PC-3 (cell line): ENCODE measurements around the gene B4GALT3. TPM values are rescaled to one million over a fixed set of nuclear protein-coding genes. Genes with fewer than 3 reads are reported as not detected.

Experiments
- ATAC-seq: fragments of 200-7000 bp; cut with Tn5 transposase; 2 replicates; pipeline ENCODE4 v1.9.1; 2020; ENCODE audit warnings: mild to moderate bottlenecking, moderate library complexity
- BruUV-seq: library from RNA; stranded (reverse); fragments of 400-500 nt; replicated peaks from 2 replicates; lab custom pipeline; 2021; lab: Mats Ljungman, UMichigan
- CTCF ChIA-PET: fragments of 300-600 bp; sonication (Branson Sonifier 250); formaldehyde crosslinking; loops from one replicate; lab custom pipeline; 2022; ENCODE audit warnings: antibody characterized with exemption; lab: Charles Lee
- POLR2A ChIA-PET: fragments of 300-600 bp; sonication (Branson Sonifier 250); formaldehyde crosslinking; loops from one replicate; lab custom pipeline; 2022; ENCODE audit warnings: antibody characterized with exemption; ENCODE audit not compliant: unreplicated experiment; lab: Charles Lee
- DNase-seq: peaks from one replicate; pipeline ENCODE4 v3.0.0-alpha.2; 2015
- H2AFZ ChIP-seq: fragments of 300-600 bp; sonication (generic); 2 replicates; pipeline ENCODE4 v1.6.0; 2016; ENCODE audit warnings: antibody characterized with exemption, low read length
- H3F3A ChIP-seq: fragments of 300-600 bp; sonication (generic); one replicate; pipeline ENCODE4 v1.6.0; 2017; ENCODE audit warnings: antibody characterized with exemption, low read length, control low read depth, mild to moderate bottlenecking; ENCODE audit not compliant: unreplicated experiment
- H3K27ac ChIP-seq: fragments of 300-600 bp; sonication (generic); 2 replicates; pipeline ENCODE4 v1.5.1; 2016; ENCODE audit warnings: mild to moderate bottlenecking, low read length
- H3K27me3 ChIP-seq: fragments of 300-600 bp; sonication (generic); 2 replicates; pipeline ENCODE4 v1.6.1; 2016; ENCODE audit warnings: low read length, mixed read lengths
- H3K36me3 ChIP-seq: fragments of 300-600 bp; sonication (generic); 2 replicates; pipeline ENCODE4 v1.6.1; 2016; ENCODE audit warnings: low read depth, mixed run types, low read length, mixed read lengths
- H3K4me1 ChIP-seq: fragments of 300-600 bp; sonication (generic); 2 replicates; pipeline ENCODE4 v1.5.1; 2016; ENCODE audit warnings: low read length; ENCODE audit not compliant: insufficient read depth
- H3K4me2 ChIP-seq: fragments of 300-600 bp; sonication (generic); 2 replicates; pipeline ENCODE4 v1.6.0; 2016; ENCODE audit warnings: low read length
- H3K4me3 ChIP-seq: fragments of 300-600 bp; sonication (generic); 2 replicates; pipeline ENCODE4 v1.5.1; 2016; ENCODE audit warnings: mild to moderate bottlenecking, low read length, mixed read lengths
- H3K79me2 ChIP-seq: fragments of 300-600 bp; sonication (generic); 2 replicates; pipeline ENCODE4 v1.6.1; 2017; ENCODE audit warnings: low read length, mixed read lengths
- H3K9ac ChIP-seq: fragments of 300-600 bp; sonication (generic); 2 replicates; pipeline ENCODE4 v1.6.0; 2016; ENCODE audit warnings: mild to moderate bottlenecking, low read length
- H3K9me2 ChIP-seq: fragments of 300-600 bp; sonication (generic); replicated peaks from 2 replicates; pipeline ENCODE4 v1.6.1; 2016; ENCODE audit warnings: mixed run types, low read length, mixed read lengths
- H3K9me3 ChIP-seq: fragments of 300-600 bp; sonication (generic); 2 replicates; pipeline ENCODE4 v1.6.1; 2016; ENCODE audit warnings: low read length, mixed read lengths
- H4K20me1 ChIP-seq: fragments of 300-600 bp; sonication (generic); 2 replicates; pipeline ENCODE4 v1.6.1; 2016; ENCODE audit warnings: low read length, mixed read lengths
- CTCF ChIP-seq: fragments of 300-600 bp; sonication (generic); conservative IDR thresholded peaks from 2 replicates; pipeline ENCODE4 v1.5.1; 2017; ENCODE audit warnings: antibody characterized with exemption, low read depth, mild to moderate bottlenecking, low read length
- EZH2 ChIP-seq: fragments of 300-600 bp; sonication (generic); IDR thresholded peaks from one replicate; pipeline ENCODE4 v1.6.1; 2017; ENCODE audit warnings: antibody characterized with exemption, mild to moderate bottlenecking, low read length; ENCODE audit not compliant: unreplicated experiment
- EZH2phosphoT487 ChIP-seq: fragments of 300-600 bp; sonication (generic); IDR thresholded peaks from 2 replicates; pipeline ENCODE4 v1.6.1; 2018; ENCODE audit warnings: mild to moderate bottlenecking, antibody characterized with exemption, low read length, borderline replicate concordance
- intact Hi-C: fragments of 100-400 bp; cut with micrococcal nuclease; formaldehyde crosslinking; loops from 2 replicates; pipeline ENCODE4 v1.9.0; 2023
- total RNA-seq: library from RNA; depleted of rRNA; stranded (reverse); fragments of >200 nt; gene quantifications from 2 replicates; pipeline ENCODE4 v1.2.3, GENCODE V29; 2014

The B4GALT3 gene
- total RNA-seq, 1 experiment from 2014 or later = 85.4 TPM

DNA sequence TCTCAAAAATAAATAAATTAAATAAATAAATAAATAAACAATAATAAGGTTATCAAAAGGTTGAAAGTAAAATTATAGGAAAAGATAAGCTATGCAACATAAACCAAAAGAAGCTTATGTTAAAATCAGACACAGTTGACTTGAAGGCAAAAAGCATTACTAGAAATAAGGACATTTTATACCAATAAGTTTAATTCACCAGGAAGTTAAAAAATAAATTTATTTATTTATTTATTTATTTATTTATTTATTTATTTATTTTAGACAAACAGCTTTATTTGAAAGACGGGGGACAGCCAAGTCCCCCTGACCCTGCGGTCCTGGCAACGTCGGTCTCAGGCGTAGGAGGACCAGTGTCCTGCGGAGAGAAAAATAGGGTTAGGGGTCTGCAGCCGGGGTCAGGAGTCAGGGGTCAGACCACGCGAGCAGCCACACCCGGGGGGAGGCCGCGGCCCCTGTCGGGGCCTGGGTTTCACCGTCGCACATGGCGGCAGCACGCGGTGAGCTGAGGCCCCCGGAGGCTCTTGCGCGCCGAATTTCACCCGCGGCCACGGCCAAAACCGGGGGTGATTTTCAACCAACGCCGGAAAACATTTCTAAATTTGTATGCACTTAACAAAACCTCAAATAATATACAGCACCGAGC is 36.4 kb downstream of the B4GALT3 start:
- Histone ChIP-seq H3K4me2 (no peak overlapping the region), H3K9me2 (no peaks in the 10 kb centered on the region), H2AFZ (no peak overlapping the region), H3K9me3 (no peaks in the 10 kb centered on the region), H3K79me2 (0 out of 2 replicates have a peak, but pooled peaks cover 3% of the 10 kb centered on the region), H3K27me3 (no peaks in the 10 kb centered on the region), H4K20me1 (no peaks in the 10 kb centered on the region), H3K36me3 (no peaks in the 10 kb centered on the region), H3K4me3 (no peak overlapping the region), H3F3A (no peaks in the 10 kb centered on the region), H3K4me1 (no peaks in the 10 kb centered on the region), H3K27ac (no peak overlapping the region), H3K9ac (no peak overlapping the region)
- no TSS peak for BruUV-seq
- ATAC-seq (no peak), DNase-seq (no peak)
- CTCF ChIA-PET = interaction anchor here (1.0 kb wide), 1 partner anchor 13 kb away, joined by 3 read pairs; the partner anchor contains the start of gene UFC1
- no peak for TF ChIP-seq EZH2phosphoT487
- no peak for TF ChIP-seq EZH2
- POLR2A ChIA-PET = interaction anchor here (0.5 kb wide), 1 partner anchor 48 kb away, joined by 3 read pairs; no protein-coding TSS in a partner anchor
- intact Hi-C loops = loop anchor here (1.0 kb wide), 2 partner anchors 144 to 148 kb away; no protein-coding TSS in a partner anchor

DNA sequence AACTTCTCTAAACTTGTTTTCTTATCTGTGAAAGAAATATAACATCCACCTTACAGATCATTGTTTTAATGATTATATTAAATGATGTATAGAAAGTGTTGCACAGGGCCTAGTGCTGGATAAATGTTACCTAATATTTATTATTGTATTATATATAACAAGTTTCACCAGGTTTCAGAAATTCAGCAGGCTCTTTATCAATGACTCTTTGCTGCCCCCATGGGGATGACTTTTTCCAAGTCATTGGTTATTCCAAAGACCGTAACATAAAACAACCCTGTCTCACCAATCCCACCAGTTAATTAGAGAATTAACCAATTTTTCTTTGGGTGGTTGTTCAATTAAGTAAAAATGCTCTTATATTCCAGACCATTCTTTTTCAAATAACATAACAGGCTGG is 37.5 kb downstream of the B4GALT3 start:
- Histone ChIP-seq H3K4me1 (no peaks in the 10 kb centered on the region), H3K27ac (no peak overlapping the region), H4K20me1 (no peaks in the 10 kb centered on the region), H3F3A (no peaks in the 10 kb centered on the region), H3K36me3 (no peaks in the 10 kb centered on the region), H3K9ac (no peak overlapping the region), H2AFZ (no peak overlapping the region), H3K27me3 (no peaks in the 10 kb centered on the region), H3K9me2 (no peaks in the 10 kb centered on the region), H3K4me2 (no peak overlapping the region), H3K9me3 (no peaks in the 10 kb centered on the region), H3K79me2 (peaks cover 10% of the 10 kb centered on the region), H3K4me3 (no peak overlapping the region)
- no peak for TF ChIP-seq EZH2phosphoT487
- peak; percentile 74 for TF ChIP-seq CTCF
- no peak for TF ChIP-seq EZH2
- intact Hi-C loops = loop anchor here (1.0 kb wide), 4 partner anchors 41 to 146 kb away; partner anchors contain the start of gene KLHDC9
- ATAC-seq (peak; percentile 78), DNase-seq (peak; percentile 77)
- ChIA-PET CTCF (interaction anchor here (0.8 kb wide), 1 partner anchor 150 kb away, joined by 5 read pairs; no protein-coding TSS in a partner anchor), POLR2A (no interaction called here)
- BruUV-seq = no TSS peak

GRCh38 chr1:161138431-161138830 is 38.9 kb downstream of the B4GALT3 start:
- peaks cover 2% of the 10 kb centered on the region for H3F3A ChIP-seq
- TF ChIP-seq CTCF (no peak), EZH2 (no peak), EZH2phosphoT487 (no peak)

More at GRCh38 chr1:161138431-161138830, 38.9 kb downstream of the B4GALT3 start:
- Histone ChIP-seq H3K79me2 (peaks cover 24% of the 10 kb centered on the region), H3K27me3 (no peaks in the 10 kb centered on the region), H2AFZ (no peak overlapping the region), H3K36me3 (no peaks in the 10 kb centered on the region), H3K4me1 (no peaks in the 10 kb centered on the region), H4K20me1 (no peaks in the 10 kb centered on the region), H3K9me2 (no peaks in the 10 kb centered on the region), H3K4me2 (no peak overlapping the region), H3K9me3 (no peaks in the 10 kb centered on the region), H3K27ac (no peak overlapping the region), H3K4me3 (no peak overlapping the region), H3K9ac (no peak overlapping the region)
- ChIA-PET CTCF (no interaction called here), POLR2A (no interaction called here)
- no peak for DNase-seq
- intact Hi-C loops = no loop called here
- ATAC-seq = no peak
- no TSS peak for BruUV-seq
